DLD1 (cell line): ENCODE measurements around the gene BRIP1.

ENCODE experiments used
- in situ Hi-C: cut with HindIII; loops from 2 replicates; pipeline ENCODE4 v1.10.0; 2017; ENCODE audit warnings: low sequenced_read_pairs

The BRIP1 gene

DNA sequence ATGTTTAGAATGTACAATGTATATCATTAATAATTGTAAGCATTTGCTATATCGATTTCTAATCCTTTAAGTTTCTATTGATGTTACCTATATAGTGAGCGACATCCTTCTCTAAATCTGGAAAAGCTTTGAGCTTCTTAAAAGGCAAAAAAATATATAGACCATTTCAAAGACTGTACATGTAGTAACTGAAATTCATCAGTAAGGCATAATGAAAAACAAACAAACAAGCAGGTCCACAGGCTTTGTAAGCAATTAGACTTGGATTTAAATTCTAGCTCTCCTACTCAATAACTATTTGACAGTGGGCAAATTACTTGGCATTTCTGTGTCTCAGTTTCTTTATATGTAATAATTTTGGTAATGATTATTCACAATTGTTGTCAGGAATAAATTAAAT is 220.6 kb downstream of the BRIP1 start:
- in situ Hi-C loops = no loop called here

DNA sequence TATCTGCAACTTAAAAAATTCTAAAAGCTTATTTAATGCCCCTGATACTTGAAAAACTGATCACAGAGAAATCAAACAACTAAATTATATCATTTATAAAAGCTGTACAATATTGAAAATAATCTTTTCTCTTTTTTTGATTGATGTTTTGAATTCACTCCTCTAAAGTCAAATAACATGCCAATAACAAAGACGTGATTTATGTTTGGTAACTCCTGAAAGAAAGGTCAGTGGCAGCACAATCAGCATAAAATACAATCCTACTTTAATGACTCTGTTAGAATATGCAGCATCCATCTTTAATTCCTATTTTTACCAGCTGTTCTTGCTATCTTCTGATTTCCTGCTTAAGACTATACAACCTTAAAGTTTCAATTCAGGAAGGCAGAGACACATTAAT is 221.6 kb downstream of the BRIP1 start:
- in situ Hi-C loops = no loop called here

- in situ Hi-C loops = no loop called here
Measured at GRCh38 chr17:61641084-61641483, 222.2 kb downstream of the BRIP1 start.

DNA sequence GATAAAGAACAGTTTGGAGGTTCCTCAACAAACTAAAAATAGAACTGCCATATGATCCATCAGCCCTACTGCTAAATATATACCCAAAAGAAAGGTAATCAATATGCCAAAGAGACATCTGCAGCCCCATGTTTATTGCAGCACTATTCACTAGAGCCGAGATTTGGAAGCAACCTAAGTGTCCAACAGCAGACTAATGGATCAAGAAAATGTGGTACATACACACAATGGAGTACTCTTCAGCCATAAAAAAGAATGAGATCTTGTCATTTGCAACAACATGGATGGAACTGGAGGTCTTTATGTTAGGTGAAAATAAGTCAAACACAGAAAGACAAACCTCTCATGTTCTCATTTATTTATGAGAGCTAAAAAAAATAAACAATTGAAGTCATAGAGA is 223.5 kb downstream of the BRIP1 start:
- in situ Hi-C loops = no loop called here

DNA sequence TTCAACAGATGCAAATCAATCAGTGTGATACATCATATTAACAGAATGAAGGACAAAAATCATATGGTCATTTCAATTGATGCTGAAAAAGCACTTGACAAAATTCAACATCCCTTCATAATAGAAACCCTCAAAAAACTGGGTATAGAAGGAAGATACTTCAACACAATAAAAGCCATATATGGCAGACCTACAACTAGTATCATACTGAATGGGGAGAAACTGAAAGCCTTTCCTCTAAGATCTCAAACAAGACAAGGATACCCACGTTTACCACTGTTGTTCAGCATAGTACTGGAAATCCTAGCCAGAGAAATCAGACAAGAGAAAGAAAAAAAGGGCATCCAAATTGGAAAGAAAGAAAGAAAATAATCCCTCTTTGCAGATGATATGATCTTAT is 225.2 kb downstream of the BRIP1 start:
- in situ Hi-C loops = no loop called here

DNA sequence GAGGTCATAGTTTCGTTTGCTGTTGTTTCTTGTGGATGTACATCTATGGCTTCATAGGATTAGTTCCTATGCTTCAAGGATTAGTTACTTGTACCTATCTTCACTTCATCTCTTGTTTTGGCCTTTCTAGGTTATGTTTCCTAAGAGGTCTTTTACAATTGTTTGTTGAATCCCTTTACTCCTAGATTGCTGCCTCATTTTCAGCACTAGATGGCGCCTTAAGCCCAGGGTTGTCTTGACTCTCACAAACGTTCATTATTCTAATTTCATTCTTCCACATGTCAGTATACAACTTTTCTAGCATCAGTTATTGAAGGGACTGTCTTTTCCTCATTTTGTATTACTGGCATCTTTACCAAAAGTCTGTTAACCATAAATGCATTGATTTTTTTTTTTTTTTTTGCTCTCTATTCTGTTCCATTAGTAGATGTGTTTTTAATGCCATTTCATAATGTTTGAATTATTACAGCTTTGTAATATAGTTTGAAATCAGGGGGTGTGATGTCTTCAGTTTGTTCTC is 227.4 kb downstream of the BRIP1 start:
- in situ Hi-C loops = no loop called here

DNA sequence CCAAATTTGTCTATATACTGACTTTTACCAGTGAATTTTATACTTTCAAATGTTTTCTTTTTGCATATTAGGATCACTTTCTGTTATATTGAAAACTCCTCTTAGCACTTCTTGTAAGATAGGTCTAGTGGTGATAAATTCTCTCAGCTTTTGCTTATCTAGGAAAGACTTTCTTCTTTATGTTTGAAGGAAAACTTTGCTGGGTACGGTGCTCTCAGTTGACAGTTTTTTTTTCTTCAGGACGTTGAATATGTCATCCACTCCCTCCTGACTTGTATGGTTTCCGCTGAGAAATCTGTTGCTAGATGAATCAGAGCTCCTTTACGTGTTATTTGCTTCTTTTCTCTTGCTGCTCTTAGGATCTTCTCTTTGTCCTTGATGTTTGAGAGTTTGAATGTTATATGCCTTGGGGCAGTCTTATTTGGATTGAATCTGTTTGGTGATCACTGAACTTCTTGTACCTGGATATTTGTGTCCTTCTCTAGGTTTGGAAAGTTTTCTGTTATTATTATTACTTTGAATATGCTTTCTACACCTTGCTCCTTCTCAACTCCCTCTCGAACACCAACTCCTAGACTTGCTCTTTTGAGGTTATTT is 228.3 kb downstream of the BRIP1 start:
- in situ Hi-C loops = no loop called here

- in situ Hi-C loops = no loop called here
Measured at GRCh38 chr17:61634011-61634539, 229.3 kb downstream of the BRIP1 start.

- in situ Hi-C loops = no loop called here
Measured at GRCh38 chr17:61632826-61633225, 230.5 kb downstream of the BRIP1 start.

DNA sequence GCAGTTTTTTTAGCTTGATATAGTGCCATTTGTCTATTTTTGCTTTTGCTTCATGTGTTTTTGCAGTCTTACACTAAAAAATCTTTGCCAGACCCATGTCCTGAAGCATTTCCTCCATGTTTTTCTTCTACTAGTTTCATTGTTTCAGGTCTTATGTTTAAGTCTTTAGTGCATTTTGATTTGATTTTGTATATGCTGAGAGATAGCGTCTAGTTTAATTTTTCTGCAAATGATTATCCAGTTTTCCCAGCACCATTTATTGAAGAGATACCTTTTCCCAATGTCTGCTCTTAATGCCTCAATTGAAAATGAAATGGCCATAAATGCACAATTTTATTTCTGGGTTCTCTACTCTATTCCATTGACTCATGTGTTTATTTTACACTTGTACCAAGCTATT is 231.5 kb downstream of the BRIP1 start:
- in situ Hi-C loops = no loop called here
